ENCODE measurements around the gene FBXO24. TPM values are rescaled to one million over a fixed set of nuclear protein-coding genes. Genes with fewer than 3 reads are reported as not detected.

FBXO24 gene
- total and polyA plus RNA-seq, 9 of the 15 experiments (the other 6 are each of a cell fraction or from before 2014, with no cell fraction given), result 0.17 to 0.95 (median 0.50) TPM

GRCh38 chr7:100586266-100587025, at the start of gene FBXO24 (continued):
- TF ChIP-seq ZNF395 (CRISPR knock-in tag; IDR thresholded peaks at IDR 0.05) (no peak), SNAPC5 (CRISPR knock-in tag; IDR thresholded peaks at IDR 0.05) (no peak), MLLT1 (IDR thresholded peaks at IDR 0.05) (peak in 1 of 2 experiments; percentile 100; a peak in 2 of 4 replicates), MTA3 (IDR thresholded peaks at IDR 0.05; ENCODE audit: borderline replicate concordance) (peak; percentile 97; the same call in 1 of the 2 replicates), BCL6 (CRISPR knock-in tag; IDR thresholded peaks at IDR 0.05) (no peak), ATF3 (IDR thresholded peaks at IDR 0.05) (no peak), ATF3 (CRISPR knock-in tag; conservative IDR thresholded peaks at IDR 0.05) (no peak), ETS1 (conservative IDR thresholded peaks at IDR 0.05; ENCODE audit: control insufficient read depth, low read depth, low read length) (peak; percentile 58; the same call in 1 of the 2 replicates), ZNF589 (CRISPR knock-in tag; IDR thresholded peaks at IDR 0.05; ENCODE audit: low read depth) (no peak), NFATC3 (IDR thresholded peaks at IDR 0.05) (no peak), ZNF407 (IDR thresholded peaks at IDR 0.05; ENCODE audit: low read depth) (no peak), NUFIP1 (IDR thresholded peaks at IDR 0.05; ENCODE audit: partially characterized antibody) (no peak)
